LNCaP clone FGC (cell line): ENCODE data around the gene PRICKLE4.

ENCODE experiments used
- DNase-seq: peaks from one replicate; pipeline ENCODE4 v3.0.0-alpha.2; 2011; ENCODE audit warnings: low read depth
- H3K4me3 ChIP-seq: 2 replicates; pipeline ENCODE4 v1.5.1; 2011; ENCODE audit warnings: mild to moderate bottlenecking, low read depth, low read length, control low read depth
- CTCF ChIP-seq: IDR thresholded peaks from 2 replicates; pipeline ENCODE4 v1.5.1; 2012; ENCODE audit warnings: mild to moderate bottlenecking; ENCODE audit not compliant: control insufficient read depth, insufficient read depth; ENCODE audit errors: extremely low read depth

PRICKLE4 gene

GRCh38 chr6:41734666-41735426, 45.7 kb upstream of the PRICKLE4 start:
- DNase-seq: no peak
- no peak for TF ChIP-seq CTCF
- H3K4me3 ChIP-seq: peak overlapping the region; percentile 61

- DNase-seq: no peak
- peak within 1 kb of the TSS; percentile 61 for H3K4me3 ChIP-seq
- peak; percentile 98 for TF ChIP-seq CTCF
These were observed 45.0 kb upstream of the PRICKLE4 start, which contains the start of gene TFEB for GRCh38 chr6:41735427-41736185. TSS of gene TFEB (minus strand) at chr6:41735608. CDS start at chr6:41691213, 44,395 bp downstream.

GRCh38 chr6:41736186-41736733, 44.3 kb upstream of the PRICKLE4 start:
- H3K4me3 ChIP-seq: no peak overlapping the region
- TF ChIP-seq CTCF: no peak
- DNase-seq: no peak

DNA sequence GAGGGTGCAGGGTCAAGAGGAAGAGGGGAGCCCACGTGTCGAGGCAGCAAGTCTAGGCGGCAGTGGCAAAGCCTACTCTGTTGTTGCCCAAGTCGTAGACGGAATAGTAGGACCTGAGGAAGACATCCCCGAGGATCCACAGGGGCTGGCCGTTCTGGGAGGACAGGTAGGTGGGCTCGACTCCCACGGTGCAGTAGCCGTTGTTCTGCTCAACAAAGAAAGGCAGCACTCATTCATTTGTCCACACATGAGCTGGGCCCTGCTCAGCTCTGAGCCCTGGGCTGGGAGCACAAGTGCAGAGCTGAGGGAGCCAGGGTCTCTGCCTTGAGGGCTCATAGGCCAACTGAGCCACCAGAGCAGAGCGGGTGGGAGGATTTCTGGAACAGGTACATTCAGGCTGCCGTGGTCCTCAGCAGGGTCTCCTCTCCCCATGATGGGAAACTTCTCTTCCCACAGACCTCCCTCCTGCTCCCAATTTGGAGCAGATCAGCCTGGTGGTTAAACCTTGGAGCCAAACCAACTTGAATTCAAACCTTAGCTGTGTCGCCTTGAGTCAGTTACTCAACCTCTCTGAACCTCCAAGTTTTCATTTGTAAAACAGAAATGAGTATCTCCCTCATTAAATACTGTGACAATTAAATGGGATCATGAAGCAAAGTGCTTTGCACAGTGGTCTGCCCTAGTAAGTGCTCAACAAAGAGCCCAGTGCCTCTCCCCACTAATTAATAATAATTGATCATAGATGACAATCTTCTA, 43.6 kb upstream of the PRICKLE4 start:
- no peak for DNase-seq
- TF ChIP-seq CTCF: no peak
- H3K4me3 ChIP-seq: no peak overlapping the region

GRCh38 chr6:41737591-41738130, 42.9 kb upstream of the PRICKLE4 start:
- H3K4me3 ChIP-seq: no peak overlapping the region
- no peak for TF ChIP-seq CTCF
- DNase-seq: no peak

DNA sequence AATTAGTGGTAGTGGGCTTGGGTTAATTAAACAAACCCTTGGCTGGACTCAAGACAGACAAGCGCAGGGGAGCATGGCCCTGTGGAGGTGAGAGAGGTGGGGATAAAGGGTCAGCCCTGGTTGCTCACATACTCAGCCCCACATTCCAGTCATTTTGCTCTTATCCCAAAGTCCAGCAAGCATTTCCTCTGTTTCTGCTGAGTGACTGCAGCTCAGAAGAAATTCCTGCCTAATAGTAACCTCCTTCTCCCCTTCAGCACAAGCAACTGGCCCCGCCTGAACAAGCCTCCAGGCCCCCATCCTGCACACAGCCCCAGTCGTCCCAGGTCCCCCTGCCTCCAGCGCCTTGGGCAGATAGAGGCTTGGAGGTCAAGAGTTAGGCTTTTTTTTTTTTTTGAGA, 41.5 kb upstream of the PRICKLE4 start:
- no peak for TF ChIP-seq CTCF
- no peak for DNase-seq
- H3K4me3 ChIP-seq: no peak overlapping the region
